ENCODE results near the gene MAGOH.

The MAGOH gene

DNA sequence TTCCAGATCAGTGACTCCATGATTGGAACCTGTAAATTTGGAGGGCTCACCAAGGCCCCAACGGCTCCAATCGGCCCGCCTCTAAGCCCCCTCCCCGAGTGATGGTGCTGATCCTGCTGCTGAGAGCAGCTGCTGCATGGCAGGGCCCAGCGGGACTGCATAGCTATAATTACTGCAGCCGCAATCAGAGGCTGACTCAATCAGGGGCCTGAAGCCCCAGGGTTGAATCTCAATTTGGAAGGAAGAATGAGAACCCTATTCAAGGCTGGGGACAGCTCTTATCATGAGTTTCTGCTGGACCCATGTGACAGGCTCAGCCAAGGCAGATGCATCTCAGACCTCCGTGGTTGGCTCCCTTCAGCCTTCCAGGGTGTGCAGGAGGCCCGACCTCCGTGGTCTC, 42.8 kb upstream of the MAGOH start:
- TF ChIP-seq, protein P1, sequence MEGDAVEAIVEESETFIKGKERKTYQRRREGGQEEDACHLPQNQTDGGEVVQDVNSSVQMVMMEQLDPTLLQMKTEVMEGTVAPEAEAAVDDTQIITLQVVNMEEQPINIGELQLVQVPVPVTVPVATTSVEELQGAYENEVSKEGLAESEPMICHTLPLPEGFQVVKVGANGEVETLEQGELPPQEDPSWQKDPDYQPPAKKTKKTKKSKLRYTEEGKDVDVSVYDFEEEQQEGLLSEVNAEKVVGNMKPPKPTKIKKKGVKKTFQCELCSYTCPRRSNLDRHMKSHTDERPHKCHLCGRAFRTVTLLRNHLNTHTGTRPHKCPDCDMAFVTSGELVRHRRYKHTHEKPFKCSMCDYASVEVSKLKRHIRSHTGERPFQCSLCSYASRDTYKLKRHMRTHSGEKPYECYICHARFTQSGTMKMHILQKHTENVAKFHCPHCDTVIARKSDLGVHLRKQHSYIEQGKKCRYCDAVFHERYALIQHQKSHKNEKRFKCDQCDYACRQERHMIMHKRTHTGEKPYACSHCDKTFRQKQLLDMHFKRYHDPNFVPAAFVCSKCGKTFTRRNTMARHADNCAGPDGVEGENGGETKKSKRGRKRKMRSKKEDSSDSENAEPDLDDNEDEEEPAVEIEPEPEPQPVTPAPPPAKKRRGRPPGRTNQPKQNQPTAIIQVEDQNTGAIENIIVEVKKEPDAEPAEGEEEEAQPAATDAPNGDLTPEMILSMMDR (IDR thresholded peaks at IDR 0.05; ENCODE audit: insufficient read depth, low read depth, low read length, missing control alignments): no peak
- DNase-seq (ENCODE audit: low read depth): no peak
- H3K4me3 ChIP-seq (ENCODE audit: low read depth, low read length): no peak overlapping the region

DNA sequence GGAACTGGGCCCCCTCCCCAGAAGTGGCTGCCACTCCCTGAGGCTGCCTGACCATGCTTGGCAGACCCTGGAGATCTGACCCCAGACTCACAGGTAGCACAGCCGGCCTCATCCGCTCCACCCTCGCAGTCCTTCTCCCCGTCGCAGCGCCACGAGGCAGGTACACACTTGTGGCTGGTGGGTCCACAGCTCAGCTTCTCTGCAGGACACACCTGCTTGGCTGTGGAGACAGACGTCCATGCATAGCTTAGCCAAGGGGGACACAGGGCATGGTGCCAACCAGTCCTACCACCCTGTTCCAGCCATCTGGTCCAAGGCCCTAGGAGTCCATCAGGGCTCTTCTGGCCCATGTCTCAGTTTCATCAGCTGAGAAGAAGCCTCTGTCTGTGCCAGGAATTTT, 42.2 kb upstream of the MAGOH start:
- H3K4me3 ChIP-seq (ENCODE audit: low read depth, low read length): no peak overlapping the region
- TF ChIP-seq, protein P1 (IDR thresholded peaks at IDR 0.05; ENCODE audit: insufficient read depth, low read depth, low read length, missing control alignments): no peak
- DNase-seq (ENCODE audit: low read depth): no peak

DNA sequence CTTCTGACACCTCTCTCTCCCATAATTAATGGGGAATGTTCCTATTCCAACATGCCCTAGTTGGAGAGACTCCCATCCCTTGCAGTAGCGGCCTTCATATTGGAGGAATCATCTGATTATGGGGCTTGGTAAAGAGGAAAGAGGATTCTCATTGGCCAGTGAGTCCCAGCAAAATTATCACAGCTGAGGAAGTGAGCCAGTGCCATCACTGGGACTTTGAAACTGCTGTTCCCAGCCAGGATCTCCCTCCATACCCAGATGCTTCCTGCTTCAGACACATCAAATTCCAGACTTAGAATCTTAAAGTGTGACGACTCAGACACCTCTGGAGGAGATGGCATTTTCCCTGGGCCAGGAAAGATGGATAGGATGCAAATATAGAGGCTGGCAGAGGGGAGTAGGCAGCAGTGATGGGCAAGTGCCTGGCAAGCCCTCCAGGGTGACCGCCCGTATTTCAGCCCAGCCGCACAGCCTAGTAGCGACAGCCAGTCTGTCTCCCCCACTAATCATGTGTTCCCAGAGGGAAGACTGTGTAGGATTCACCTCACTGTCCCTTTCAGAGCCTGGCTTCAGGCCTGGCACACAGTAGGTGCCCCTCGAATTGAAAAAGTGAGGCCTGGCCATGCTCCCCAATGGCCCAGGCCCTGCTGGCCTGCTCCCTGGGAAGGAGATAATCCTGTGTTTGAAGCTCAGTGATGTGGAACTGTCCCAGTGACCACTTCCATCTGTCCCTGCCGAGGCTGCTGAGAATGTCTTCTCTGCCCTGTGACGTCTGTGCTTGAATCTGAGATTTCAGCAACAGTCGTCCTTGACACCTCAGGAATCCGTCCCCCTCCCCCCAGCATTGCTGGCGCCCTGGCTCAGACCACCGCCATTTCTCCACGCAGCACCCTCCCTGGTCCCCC, 41.2 kb upstream of the MAGOH start:
- no peak for DNase-seq (ENCODE audit: low read depth)
- no peak overlapping the region for H3K4me3 ChIP-seq (ENCODE audit: low read depth, low read length)
- TF ChIP-seq, protein P1 (IDR thresholded peaks at IDR 0.05; ENCODE audit: insufficient read depth, low read depth, low read length, missing control alignments): no peak

DNA sequence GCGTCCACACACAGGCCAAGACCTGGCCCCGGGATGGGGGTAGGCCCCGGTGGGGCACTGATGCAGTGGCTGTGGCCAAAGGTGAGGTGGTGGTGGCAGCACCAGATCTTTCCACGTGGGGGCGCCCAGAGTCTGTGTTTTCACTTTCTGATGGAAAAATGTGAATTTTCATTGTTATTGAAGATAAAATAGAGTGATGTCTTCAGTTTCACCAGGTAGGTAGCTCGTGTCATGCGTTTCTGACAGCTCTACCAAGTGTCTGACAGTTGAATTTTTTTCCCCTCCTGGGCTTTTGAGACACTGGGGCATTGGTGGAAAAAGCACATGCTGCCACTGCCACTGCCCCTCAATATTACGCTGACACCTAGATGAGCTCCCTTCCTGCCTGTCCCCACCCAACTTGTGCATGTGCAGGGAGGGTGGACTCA, 40.0 kb upstream of the MAGOH start:
- DNase-seq (ENCODE audit: low read depth): peak; percentile 39
- TF ChIP-seq, protein P1 (IDR thresholded peaks at IDR 0.05; ENCODE audit: insufficient read depth, low read depth, low read length, missing control alignments): peak; percentile 76
- no peak overlapping the region for H3K4me3 ChIP-seq (ENCODE audit: low read depth, low read length)

DNA sequence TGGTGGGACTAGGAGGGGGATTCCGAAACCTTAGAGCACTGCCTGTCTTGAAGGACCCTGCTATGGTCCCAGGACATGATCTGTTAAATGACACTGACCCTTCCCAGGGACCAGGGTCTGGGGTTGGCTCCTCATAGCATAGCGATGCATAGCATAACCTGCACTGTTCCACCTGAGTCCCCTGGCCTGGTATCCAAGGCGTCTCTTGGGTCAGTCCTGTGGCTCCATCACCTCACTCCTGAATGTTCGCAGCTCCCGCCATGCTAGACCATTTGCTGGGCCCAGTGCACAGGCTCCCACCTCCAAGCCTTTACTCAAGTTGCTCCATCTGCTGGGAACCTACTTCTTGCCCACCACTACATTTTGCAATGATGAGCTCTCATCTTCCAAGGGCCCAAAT, 39.0 kb upstream of the MAGOH start:
- H3K4me3 ChIP-seq (ENCODE audit: low read depth, low read length): no peak overlapping the region
- TF ChIP-seq, protein P1 (IDR thresholded peaks at IDR 0.05; ENCODE audit: insufficient read depth, low read depth, low read length, missing control alignments): no peak
- no peak for DNase-seq (ENCODE audit: low read depth)

DNA sequence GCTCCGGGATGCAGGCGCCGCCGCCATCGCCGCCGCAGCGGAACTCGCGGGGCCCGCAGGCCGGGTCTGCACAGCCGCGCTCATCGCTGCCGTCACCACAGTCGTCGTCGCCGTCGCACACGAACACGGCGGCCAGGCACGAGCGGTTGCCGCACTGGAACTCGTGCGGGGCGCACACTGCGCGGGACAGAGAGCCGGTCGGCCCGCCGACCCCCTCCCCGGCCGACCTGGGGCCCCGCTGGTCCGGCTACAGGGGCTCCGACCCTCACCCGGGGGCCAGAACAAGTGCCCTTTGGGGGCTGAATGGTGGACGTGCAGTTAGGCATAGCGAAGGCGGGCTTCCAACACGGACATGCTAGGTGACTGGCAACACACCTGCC, 38.6 kb upstream of the MAGOH start:
- no peak for DNase-seq (ENCODE audit: low read depth)
- no peak overlapping the region for H3K4me3 ChIP-seq (ENCODE audit: low read depth, low read length)
- TF ChIP-seq, protein P1 (IDR thresholded peaks at IDR 0.05; ENCODE audit: insufficient read depth, low read depth, low read length, missing control alignments): no peak

All from GM12865 (cell line).